Calu3 (cell line): ENCODE results near the gene COL16A1. TPM values are rescaled to one million over a fixed set of nuclear protein-coding genes. Genes with fewer than 3 reads are reported as not detected.

Experiments used
- BruUV-seq: library from RNA; stranded (reverse); fragments of 400-500 nt; replicated peaks from 2 replicates; lab custom pipeline; 2021; lab: Mats Ljungman, UMichigan
- CTCF ChIA-PET: fragments of 300-600 bp; sonication (Branson Sonifier 250); formaldehyde crosslinking; loops from one replicate; lab custom pipeline; 2022; ENCODE audit warnings: antibody characterized with exemption; lab: Charles Lee
- DNase-seq: peaks from one replicate; pipeline ENCODE4 v3.0.0; 2022
- H3K27ac Mint-ChIP-seq: one replicate; pipeline ENCODE4 v1.8.0; 2022; ENCODE audit warnings: mixed read lengths; ENCODE audit not compliant: unreplicated experiment
- H3K27me3 Mint-ChIP-seq: one replicate; pipeline ENCODE4 v1.8.0; 2022; ENCODE audit warnings: mixed read lengths; ENCODE audit not compliant: unreplicated experiment
- H3K36me3 Mint-ChIP-seq: one replicate; pipeline ENCODE4 v1.8.0; 2022; ENCODE audit warnings: mild to moderate bottlenecking, moderate library complexity, mixed read lengths; ENCODE audit not compliant: insufficient read depth, unreplicated experiment
- H3K4me1 Mint-ChIP-seq: one replicate; pipeline ENCODE4 v1.8.0; 2022; ENCODE audit warnings: mild to moderate bottlenecking, low read depth, mixed read lengths; ENCODE audit not compliant: unreplicated experiment
- H3K4me3 Mint-ChIP-seq: one replicate; pipeline ENCODE4 v1.8.0; 2022; ENCODE audit warnings: mild to moderate bottlenecking, low read depth, moderate library complexity, mixed read lengths; ENCODE audit not compliant: unreplicated experiment
- H3K9me3 Mint-ChIP-seq: one replicate; pipeline ENCODE4 v1.8.0; 2022; ENCODE audit warnings: low read depth, mixed read lengths; ENCODE audit not compliant: unreplicated experiment
- intact Hi-C: fragments of 100-400 bp; cut with micrococcal nuclease; formaldehyde crosslinking; loops from one replicate; pipeline ENCODE4 v1.10.0; 2022; ENCODE audit not compliant: unreplicated experiment
- total RNA-seq: library from RNA; stranded (reverse); gene quantifications from 2 replicates; pipeline ENCODE4 v1.2.3, GENCODE V29; 2022
- TF ChIP-seq, protein P1 (sequence below): fragments of 200-600 bp; IDR thresholded peaks from one replicate; pipeline ENCODE4 v1.8.0; 2022; ENCODE audit warnings: antibody characterized with exemption; ENCODE audit not compliant: unreplicated experiment

Gene COL16A1
- total RNA-seq, 1 experiment from 2014 or later: 3.8 TPM

DNA sequence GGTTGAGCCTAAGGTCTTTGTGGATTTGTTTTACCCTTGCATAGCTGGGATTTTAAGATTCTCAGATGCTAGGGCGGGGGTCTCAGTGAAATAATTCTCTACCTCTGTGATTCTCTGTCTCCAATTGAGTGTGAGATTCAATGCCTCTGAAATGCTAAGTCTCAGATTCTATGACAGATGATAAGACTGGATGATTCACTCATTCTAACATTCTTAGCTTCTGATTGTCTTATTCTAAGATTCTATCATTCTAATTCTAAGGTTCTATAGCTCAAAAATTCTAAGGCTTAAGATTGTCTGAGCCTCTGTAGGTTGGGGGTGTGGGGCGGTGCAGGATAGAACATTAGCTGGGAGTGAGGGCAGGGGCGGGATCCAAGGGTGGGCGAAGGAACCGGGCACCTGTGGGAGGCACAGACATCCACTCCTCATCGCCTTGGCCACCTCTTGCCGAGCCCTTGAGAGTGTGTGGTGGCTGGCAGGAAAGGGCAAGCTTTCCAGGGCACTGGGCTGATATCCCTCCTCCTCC, 30.8 kb upstream of the COL16A1 start:
- TF ChIP-seq, protein P1, sequence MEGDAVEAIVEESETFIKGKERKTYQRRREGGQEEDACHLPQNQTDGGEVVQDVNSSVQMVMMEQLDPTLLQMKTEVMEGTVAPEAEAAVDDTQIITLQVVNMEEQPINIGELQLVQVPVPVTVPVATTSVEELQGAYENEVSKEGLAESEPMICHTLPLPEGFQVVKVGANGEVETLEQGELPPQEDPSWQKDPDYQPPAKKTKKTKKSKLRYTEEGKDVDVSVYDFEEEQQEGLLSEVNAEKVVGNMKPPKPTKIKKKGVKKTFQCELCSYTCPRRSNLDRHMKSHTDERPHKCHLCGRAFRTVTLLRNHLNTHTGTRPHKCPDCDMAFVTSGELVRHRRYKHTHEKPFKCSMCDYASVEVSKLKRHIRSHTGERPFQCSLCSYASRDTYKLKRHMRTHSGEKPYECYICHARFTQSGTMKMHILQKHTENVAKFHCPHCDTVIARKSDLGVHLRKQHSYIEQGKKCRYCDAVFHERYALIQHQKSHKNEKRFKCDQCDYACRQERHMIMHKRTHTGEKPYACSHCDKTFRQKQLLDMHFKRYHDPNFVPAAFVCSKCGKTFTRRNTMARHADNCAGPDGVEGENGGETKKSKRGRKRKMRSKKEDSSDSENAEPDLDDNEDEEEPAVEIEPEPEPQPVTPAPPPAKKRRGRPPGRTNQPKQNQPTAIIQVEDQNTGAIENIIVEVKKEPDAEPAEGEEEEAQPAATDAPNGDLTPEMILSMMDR: no peak
- CTCF ChIA-PET: interaction anchor here (1.2 to 1.3 kb wide), 3 partner anchors 8 to 54 kb away, joined by 3 to 6 read pairs (median 5); no protein-coding TSS in a partner anchor
- DNase-seq: no peak
- no TSS peak for BruUV-seq
- Mint-ChIP-seq H3K9me3 (no peaks in the 10 kb centered on the region), H3K27ac (no peak overlapping the region), H3K27me3 (peaks cover 68% of the 10 kb centered on the region), H3K4me1 (peaks cover 16% of the 10 kb centered on the region), H3K36me3 (no peaks in the 10 kb centered on the region), H3K4me3 (no peak overlapping the region)
- intact Hi-C loops: no loop called here

GRCh38 chr1:31733389-31734219, 29.8 kb upstream of the COL16A1 start:
- H3K9me3 Mint-ChIP-seq: no peaks in the 10 kb centered on the region
- CTCF ChIA-PET: interaction anchor here (1.3 kb wide), 1 partner anchor 12 kb away, joined by 6 read pairs; no protein-coding TSS in a partner anchor
- TF ChIP-seq, protein P1: no peak
- H3K36me3 Mint-ChIP-seq: no peaks in the 10 kb centered on the region
- intact Hi-C loops: no loop called here
- peaks cover 70% of the 10 kb centered on the region for H3K27me3 Mint-ChIP-seq
- H3K27ac Mint-ChIP-seq: no peak overlapping the region
- H3K4me1 Mint-ChIP-seq: peaks cover 7% of the 10 kb centered on the region
- BruUV-seq: no TSS peak
- no peak for DNase-seq
- no peak overlapping the region for H3K4me3 Mint-ChIP-seq

DNA sequence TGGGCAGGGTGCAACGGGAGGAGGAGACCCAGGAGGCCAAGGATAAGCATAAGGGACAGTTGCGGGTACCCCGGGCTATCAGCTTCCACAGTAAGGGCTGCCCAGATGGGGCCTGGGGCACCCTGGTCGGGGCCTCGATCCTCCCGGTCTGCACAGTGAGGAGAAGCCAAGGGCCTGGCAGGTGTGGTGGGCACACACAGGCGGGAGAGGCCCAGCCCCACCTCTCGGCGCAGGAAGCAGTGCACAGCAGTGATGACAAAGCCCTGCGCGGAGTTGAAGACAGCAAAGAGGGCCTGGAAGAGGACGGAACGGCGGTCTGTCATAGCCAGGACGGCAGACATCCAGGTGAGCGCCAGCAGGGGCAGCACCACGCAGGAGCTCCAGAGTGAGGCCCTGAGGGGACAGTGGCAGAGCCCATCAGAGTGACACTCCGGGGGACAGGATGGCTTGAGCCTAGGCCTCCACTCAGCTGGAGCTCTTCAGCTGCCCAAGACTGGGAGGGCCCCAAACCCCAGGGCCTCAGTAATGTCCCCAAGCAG, 29.0 kb upstream of the COL16A1 start:
- peaks cover 7% of the 10 kb centered on the region for H3K4me1 Mint-ChIP-seq
- TF ChIP-seq, protein P1: no peak
- DNase-seq: no peak
- CTCF ChIA-PET: no interaction called here
- H3K27me3 Mint-ChIP-seq: peaks cover 78% of the 10 kb centered on the region
- H3K9me3 Mint-ChIP-seq: no peaks in the 10 kb centered on the region
- intact Hi-C loops: no loop called here
- no peak overlapping the region for H3K27ac Mint-ChIP-seq
- BruUV-seq: no TSS peak
- no peak overlapping the region for H3K4me3 Mint-ChIP-seq
- H3K36me3 Mint-ChIP-seq: no peaks in the 10 kb centered on the region

- CTCF ChIA-PET: no interaction called here
- H3K4me3 Mint-ChIP-seq: no peak overlapping the region
- peaks cover 79% of the 10 kb centered on the region for H3K27me3 Mint-ChIP-seq
- H3K36me3 Mint-ChIP-seq: no peaks in the 10 kb centered on the region
- no peak overlapping the region for H3K27ac Mint-ChIP-seq
- no peak for DNase-seq
- TF ChIP-seq, protein P1: no peak
- no peaks in the 10 kb centered on the region for H3K9me3 Mint-ChIP-seq
- BruUV-seq: no TSS peak
- peaks cover 7% of the 10 kb centered on the region for H3K4me1 Mint-ChIP-seq
- intact Hi-C loops: no loop called here
Observed at GRCh38 chr1:31732343-31732742, 28.5 kb upstream of the COL16A1 start.
